T-helper 2 cell treated with Interferon-gamma antibody and Interleukin-4, amounts not matched to agents 100 ng/mL and 5 ng/mL, for 36 hours (primary cell): ENCODE measurements around the gene TASP1. TPM values are rescaled to one million over a fixed set of nuclear protein-coding genes. Genes with fewer than 3 reads are reported as not detected.

ENCODE experiments used
- intact Hi-C: fragments of 100-400 bp; cut with micrococcal nuclease; formaldehyde crosslinking; loops from one replicate; pipeline ENCODE4 v1.15.1; 2023
- total RNA-seq: library from RNA; stranded (reverse); gene quantifications from 2 replicates; pipeline ENCODE4 v1.2.3, GENCODE V29; 2022

The TASP1 gene
- total RNA-seq, 1 donor from 2014 or later: 7.8 TPM

- intact Hi-C loops: no loop called here
These were observed 290.2 kb downstream of the TASP1 start for GRCh38 chr20:13348311-13349234.

- intact Hi-C loops: no loop called here
These were observed 294.1 kb downstream of the TASP1 start for GRCh38 chr20:13344671-13345070.

GRCh38 chr20:13342469-13343242, 296.1 kb downstream of the TASP1 start:
- intact Hi-C loops: no loop called here

- intact Hi-C loops: no loop called here
These were observed 296.9 kb downstream of the TASP1 start for GRCh38 chr20:13341737-13342393.

- intact Hi-C loops: no loop called here
These were observed 298.6 kb downstream of the TASP1 start for GRCh38 chr20:13340088-13340487.

Other genes starting within 250 kb of the TASP1 start
- gene ESF1, start 146.0 kb upstream of the TASP1 start, total RNA-seq: 15.8 and 18.1 TPM in 2 replicates
- gene NDUFAF5, start 146.1 kb upstream of the TASP1 start, total RNA-seq: 25.6 and 26.8 TPM in 2 replicates